GM12891 (cell line): Measurements from ENCODE around the gene CNKSR2.

Experiments
- POLR2A ChIP-seq: IDR thresholded peaks from 2 replicates; pipeline ENCODE4 v1.6.1; 2011; ENCODE audit warnings: low read depth, low read length, control low read depth
- POLR2AphosphoS5 ChIP-seq: IDR thresholded peaks from 2 replicates; pipeline ENCODE4 v1.6.1; 2011; ENCODE audit warnings: low read depth, low read length, control low read depth
- SPI1 ChIP-seq: IDR thresholded peaks from 2 replicates; pipeline ENCODE4 v1.6.1; 2011; ENCODE audit warnings: low read depth, low read length, control low read depth
- TAF1 ChIP-seq: IDR thresholded peaks from 2 replicates; pipeline ENCODE4 v1.6.1; 2011; ENCODE audit warnings: low read depth, low read length, control low read depth

DNA sequence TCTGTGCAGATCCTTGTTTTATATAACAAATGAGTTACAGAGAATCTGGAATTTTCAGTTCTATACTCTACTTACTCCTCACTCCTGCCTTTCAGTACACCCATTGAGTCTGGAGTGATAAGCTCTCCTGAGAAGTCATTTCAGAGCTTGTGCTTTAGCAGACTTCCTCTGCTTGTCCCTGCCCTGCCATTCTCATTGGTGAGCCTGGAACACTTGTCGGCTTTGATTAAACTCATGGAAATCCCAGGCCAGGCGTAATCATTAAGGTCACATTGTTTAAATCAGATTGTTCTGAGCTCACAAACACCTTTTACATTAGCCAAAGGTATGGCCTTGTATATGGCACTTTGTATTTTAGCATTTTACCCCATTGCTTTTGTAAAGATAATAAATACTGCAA, 102.7 kb downstream of the CNKSR2 start:
- TF ChIP-seq POLR2A (no peak), POLR2AphosphoS5 (no peak), SPI1 (no peak), TAF1 (no peak)
